ENCODE data around the gene SAXO2.

GRCh38 chr15:82313446-82313845, 50.8 kb downstream of the SAXO2 start:
- TF ChIP-seq POLR2A (IDR thresholded peaks at IDR 0.05; ENCODE audit: low read depth, low read length) (no peak), CEBPB (IDR thresholded peaks at IDR 0.05; ENCODE audit: low read depth, low read length) (no peak), CTCF (conservative IDR thresholded peaks at IDR 0.05; ENCODE audit: low read depth, low read length) (no peak), RAD21 (IDR thresholded peaks at IDR 0.05; ENCODE audit: low read length) (no peak), SMC3 (IDR thresholded peaks at IDR 0.05; ENCODE audit: low read depth, low read length) (no peak), ELK1 (IDR thresholded peaks at IDR 0.05; ENCODE audit: borderline replicate concordance, low read depth, low read length) (no peak), MAFK (IDR thresholded peaks at IDR 0.05; ENCODE audit: low read depth, low read length) (no peak), RCOR1 (IDR thresholded peaks at IDR 0.05; ENCODE audit: insufficient replicate concordance, low read length) (no peak)

Measured in IMR-90 (cell line).